Mesenchymal stem cell (in vitro differentiated cells and primary cell): ENCODE results near the gene PHF13.

Experiments
- DNase-seq: peaks from one replicate; pipeline ENCODE4 v3.0.0-alpha.2; 2013
- H2AFZ ChIP-seq: one replicate; pipeline ENCODE4 v1.6.1; 2013; ENCODE audit warnings: low read depth, mild to moderate bottlenecking, control low read depth, inconsistent platforms, low read length, moderate library complexity
- H2AK5ac ChIP-seq: 2 replicates; pipeline ENCODE4 v1.6.1; 2013; ENCODE audit warnings: low read length, moderate library complexity, mild to moderate bottlenecking, inconsistent platforms; ENCODE audit not compliant: severe bottlenecking
- H2BK120ac ChIP-seq: one replicate; pipeline ENCODE4 v1.6.1; 2013; ENCODE audit warnings: low read depth, mild to moderate bottlenecking, inconsistent platforms, low read length, moderate library complexity
- H2BK12ac ChIP-seq, 2 experiments: one replicate each; pipeline ENCODE4 v1.6.1; 2013; ENCODE audit warnings: inconsistent platforms in 2 of 2, low read length in 2 of 2, mild to moderate bottlenecking in 2 of 2, moderate library complexity in 2 of 2, control low read depth in 1 of 2
- H2BK15ac ChIP-seq: one replicate; pipeline ENCODE4 v1.6.1; 2013; ENCODE audit warnings: mild to moderate bottlenecking, low read depth, inconsistent platforms; ENCODE audit not compliant: poor library complexity, severe bottlenecking
- H2BK5ac ChIP-seq: 2 replicates; pipeline ENCODE4 v1.6.1; 2013; ENCODE audit warnings: low read depth, mild to moderate bottlenecking, low read length, control low read depth, inconsistent platforms; ENCODE audit not compliant: poor library complexity, severe bottlenecking
- H3K14ac ChIP-seq, 2 experiments: one replicate each; pipeline ENCODE4 v1.6.1; 2013; ENCODE audit warnings: inconsistent platforms in 2 of 2, low read length in 2 of 2, control low read depth in 1 of 2, mild to moderate bottlenecking in 1 of 2, moderate library complexity in 1 of 2
- H3K18ac ChIP-seq, 2 experiments: one replicate each; pipeline ENCODE4 v1.6.1; 2013; ENCODE audit warnings: inconsistent platforms in 2 of 2, low read length in 2 of 2, control low read depth in 1 of 2, low read depth in 1 of 2, mild to moderate bottlenecking in 1 of 2
- H3K23ac ChIP-seq, 2 experiments: one replicate each; pipeline ENCODE4 v1.6.1; 2013; ENCODE audit warnings: inconsistent platforms in 2 of 2, low read length in 2 of 2, mild to moderate bottlenecking in 2 of 2, moderate library complexity in 2 of 2, control low read depth in 1 of 2
- H3K27ac ChIP-seq: 2 replicates; pipeline ENCODE4 v1.5.1; 2013; ENCODE audit warnings: mild to moderate bottlenecking, moderate library complexity, low read length, control low read depth, inconsistent platforms; ENCODE audit not compliant: poor library complexity, severe bottlenecking
- H3K27me3 ChIP-seq, 2 experiments: 2 replicates each; pipeline versions ENCODE4 v1.6.1 to v1.7.0; 2013; ENCODE audit warnings: low read length in 2 of 2, mild to moderate bottlenecking in 2 of 2, moderate library complexity in 2 of 2, control low read depth in 1 of 2, inconsistent platforms in 1 of 2; ENCODE audit not compliant: control insufficient read depth in 1 of 2, insufficient read depth in 1 of 2
- H3K36me3 ChIP-seq, 2 experiments: 2 replicates each; pipeline versions ENCODE4 v1.6.1 to v1.7.0; 2013; ENCODE audit warnings: low read length in 2 of 2, control low read depth in 1 of 2, inconsistent platforms in 1 of 2, low read depth in 1 of 2, mild to moderate bottlenecking in 1 of 2; ENCODE audit not compliant: insufficient read depth in 2 of 2, control insufficient read depth in 1 of 2
- H3K4ac ChIP-seq, 2 experiments: one replicate each; pipeline ENCODE4 v1.6.1; 2013; ENCODE audit warnings: inconsistent platforms in 2 of 2, low read length in 2 of 2, mild to moderate bottlenecking in 2 of 2, moderate library complexity in 2 of 2, control low read depth in 1 of 2, low read depth in 1 of 2
- H3K4me1 ChIP-seq: 2 replicates; pipeline ENCODE4 v1.6.1; 2013; ENCODE audit warnings: low read depth, low read length, control low read depth; ENCODE audit not compliant: control insufficient read depth, insufficient read depth
- H3K4me2 ChIP-seq: 2 replicates; pipeline ENCODE4 v1.6.1; 2013; ENCODE audit warnings: low read length, mild to moderate bottlenecking, inconsistent platforms; ENCODE audit not compliant: poor library complexity, severe bottlenecking
- H3K4me3 ChIP-seq, 2 experiments: 2 replicates each; pipeline versions ENCODE4 v1.5.1 to v1.7.0; 2013; ENCODE audit warnings: low read length in 2 of 2, mild to moderate bottlenecking in 2 of 2, control low read depth in 1 of 2, low read depth in 1 of 2; ENCODE audit not compliant: insufficient read depth in 1 of 2
- H3K79me1 ChIP-seq: replicated peaks from 2 replicates; pipeline ENCODE4 v1.6.1; 2013; ENCODE audit warnings: mild to moderate bottlenecking, control low read depth, low read length, inconsistent platforms; ENCODE audit not compliant: poor library complexity, severe bottlenecking
- H3K9ac ChIP-seq: 2 replicates; pipeline ENCODE4 v1.7.0; 2013; ENCODE audit warnings: mild to moderate bottlenecking, low read length, moderate library complexity
- H3K9me3 ChIP-seq: 2 replicates; pipeline ENCODE4 v1.7.0; 2013; ENCODE audit warnings: mild to moderate bottlenecking, low read length; ENCODE audit not compliant: control insufficient read depth
- H4K8ac ChIP-seq: one replicate; pipeline ENCODE4 v1.6.1; 2013; ENCODE audit warnings: inconsistent platforms, mild to moderate bottlenecking, low read length, moderate library complexity
- H4K91ac ChIP-seq: one replicate; pipeline ENCODE4 v1.6.1; 2013; ENCODE audit warnings: mild to moderate bottlenecking, low read length, inconsistent platforms
- WGBS: methylation state at CpG from one replicate; pipeline ENCODE4 v1.1.7; 2013; ENCODE audit warnings: mixed read lengths; 5-methylcytosine and 5-hydroxymethylcytosine counted together

The PHF13 gene

DNA sequence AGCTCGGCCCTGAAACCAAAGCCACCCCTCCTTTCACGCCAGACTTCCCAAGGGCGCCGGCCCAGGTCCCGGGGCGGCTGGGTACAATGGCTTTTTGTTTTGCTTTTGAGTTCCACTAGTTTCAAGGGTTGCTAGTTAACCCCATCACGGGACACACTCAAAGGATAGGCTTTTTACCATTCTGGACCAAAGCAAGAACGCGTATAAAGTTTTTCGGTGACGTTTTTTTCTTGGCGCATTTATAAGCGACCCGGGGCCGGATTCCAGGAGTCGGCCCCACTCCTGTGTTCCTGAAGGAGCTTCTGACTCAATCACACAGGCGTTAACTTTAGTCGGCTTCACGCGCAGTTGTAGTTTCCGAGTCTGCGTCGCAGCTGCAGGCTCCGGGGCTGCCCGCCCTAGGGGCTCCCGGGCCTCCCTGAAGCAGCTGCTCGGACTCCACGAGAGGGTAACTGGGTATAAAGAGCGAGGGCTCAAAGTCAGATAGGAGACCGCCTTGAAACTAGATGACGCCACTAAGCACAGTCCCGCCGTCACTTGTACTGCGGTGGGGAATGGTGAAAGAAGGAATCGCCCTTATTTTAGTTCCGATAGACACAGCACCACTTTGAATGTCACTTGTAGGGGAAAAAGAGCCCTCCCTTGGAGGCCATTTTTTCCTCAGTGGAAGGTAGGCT is 10.2 kb upstream of the PHF13 start:
- peak overlapping the region in 1 of 2 experiments; percentile 86 for H2BK12ac ChIP-seq
- WGBS: 2% methylated on average over 30 of the region's 36 CpGs

DNA sequence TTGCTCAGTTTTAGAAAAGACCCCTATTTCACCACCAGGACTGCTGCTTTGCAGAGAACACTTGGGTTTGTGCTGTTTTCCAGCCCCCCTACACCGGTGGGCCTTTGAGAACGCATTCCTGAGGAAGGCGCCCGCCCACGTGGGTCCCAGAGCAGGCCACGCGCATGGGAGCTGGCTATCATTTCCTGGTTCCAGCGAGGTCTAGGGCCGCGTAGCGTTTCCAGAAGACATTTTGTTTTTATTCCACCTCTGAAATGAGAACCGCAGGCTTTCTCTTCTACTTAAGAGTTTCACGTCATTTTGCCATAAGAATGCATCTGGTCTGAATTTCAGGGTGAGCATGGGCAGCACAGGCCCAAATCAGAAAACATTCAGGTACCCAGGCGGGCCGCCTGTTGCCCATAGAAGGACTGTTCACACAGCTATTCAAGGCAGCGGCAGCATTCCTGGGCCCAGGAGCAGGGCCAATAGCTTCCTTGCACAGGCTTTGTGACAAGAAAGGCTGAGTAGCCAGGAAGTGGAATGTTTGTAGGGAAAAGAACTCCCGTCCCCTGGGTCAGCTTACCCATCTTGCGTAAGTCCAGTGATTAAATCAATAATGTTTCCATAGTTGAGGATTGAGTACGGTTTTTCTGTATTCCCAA is 9.5 kb upstream of the PHF13 start:
- H3K23ac ChIP-seq: peak overlapping the region in 1 of 2 experiments; percentile 97
- H3K36me3 ChIP-seq: peaks cover 5 to 7% of the 10 kb centered on the region in 2 experiments
- no peaks in the 10 kb centered on the region for H3K9me3 ChIP-seq
- peak overlapping the region; percentile 100 for H3K9ac ChIP-seq
- H2BK120ac ChIP-seq: peak overlapping the region; percentile 91
- H4K8ac ChIP-seq: peak overlapping the region; percentile 87
- DNase-seq: peak; percentile 85
- H3K79me1 ChIP-seq: peaks cover 5% of the 10 kb centered on the region
- peaks cover 34% of the 10 kb centered on the region for H3K4me1 ChIP-seq
- peak overlapping the region; percentile 7 to 92 for H3K4ac ChIP-seq
- H3K27me3 ChIP-seq: no peaks in the 10 kb centered on the region
- peak overlapping the region; percentile 55 for H4K91ac ChIP-seq
- peak overlapping the region in 1 of 2 experiments; percentile 76 for H3K4me3 ChIP-seq
- H2AK5ac ChIP-seq: peak overlapping the region; percentile 72
- peak overlapping the region in 1 of 2 experiments; percentile 35 for H3K14ac ChIP-seq
- no peak overlapping the region for H2BK15ac ChIP-seq
- 14% methylated on average over 16 of the region's 19 CpGs for WGBS
- peak overlapping the region in 1 of 2 experiments; percentile 86 for H2BK12ac ChIP-seq
- peak overlapping the region; percentile 10 for H2AFZ ChIP-seq
- H3K18ac ChIP-seq: peak overlapping the region; percentile 71 to 91
- peak overlapping the region; percentile 12 for H3K4me2 ChIP-seq
- peak overlapping the region; percentile 81 for H2BK5ac ChIP-seq
- peak overlapping the region; percentile 97 for H3K27ac ChIP-seq

More for the DNA sequence above, 10.2 kb upstream of the PHF13 start:
- Histone ChIP-seq H3K18ac (peak overlapping the region; percentile 71 to 91), H3K4me2 (peak overlapping the region; percentile 76), H3K36me3 (peaks cover 9 to 11% of the 10 kb centered on the region in 2 experiments), H3K27me3 (no peaks in the 10 kb centered on the region), H2BK15ac (peak overlapping the region; percentile 73), H2BK5ac (peak overlapping the region; percentile 81), H4K91ac (peak overlapping the region; percentile 87), H3K4me3 (peak overlapping the region; percentile 76 to 89), H3K4ac (peak overlapping the region; percentile 7 to 92), H3K23ac (peak overlapping the region; percentile 53 to 97), H3K27ac (peak overlapping the region; percentile 97), H3K9ac (peak overlapping the region; percentile 100), H4K8ac (peak overlapping the region; percentile 73), H2BK120ac (peak overlapping the region; percentile 91), H3K4me1 (peaks cover 38% of the 10 kb centered on the region), H2AK5ac (peak overlapping the region; percentile 72), H3K14ac (peak overlapping the region in 1 of 2 experiments; percentile 56), H2AFZ (peak overlapping the region; percentile 0), H3K9me3 (no peaks in the 10 kb centered on the region), H3K79me1 (peaks cover 8% of the 10 kb centered on the region)
- peak; percentile 92 for DNase-seq

DNA sequence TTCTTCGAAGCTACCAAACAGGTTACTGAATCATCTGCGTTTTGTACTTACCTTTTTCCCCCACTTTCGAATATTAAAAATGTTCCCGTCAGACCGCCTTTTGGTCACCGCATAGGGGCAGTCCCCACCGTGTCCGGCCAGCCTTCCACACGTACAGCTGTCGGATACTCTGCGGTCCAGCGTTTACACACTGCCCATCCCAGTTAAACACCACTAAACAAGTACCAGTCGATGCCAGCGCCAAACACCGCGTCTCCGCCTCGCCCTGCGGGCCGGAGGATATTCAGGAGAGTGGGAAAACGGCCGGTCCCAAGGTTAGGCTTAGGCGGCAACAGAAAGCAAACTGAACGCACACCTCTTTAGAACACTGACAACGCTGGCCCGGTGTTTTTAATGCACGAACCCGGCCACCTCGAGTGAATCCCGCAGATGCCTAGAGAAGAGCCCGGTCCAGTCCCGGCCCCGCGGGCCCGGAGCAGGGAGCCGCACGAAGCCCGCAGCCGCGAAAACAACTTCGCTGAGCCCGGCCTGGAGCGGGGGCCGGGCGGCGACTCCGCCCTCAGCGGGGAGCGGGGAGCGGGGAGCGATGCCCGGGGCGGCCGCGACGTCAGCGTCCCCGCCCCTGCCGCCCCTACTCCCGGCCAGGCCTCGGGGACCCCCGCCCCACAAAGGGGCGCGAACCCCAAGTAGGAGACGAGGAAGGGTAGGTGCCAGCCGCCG is 730 bp upstream of the PHF13 start:
- Histone ChIP-seq H2AK5ac (no peak overlapping the region), H3K9ac (peak overlapping the region; percentile 96), H2BK15ac (peak overlapping the region; percentile 60), H3K14ac (no peak overlapping the region), H3K27me3 (no peaks in the 10 kb centered on the region), H3K4ac (peak overlapping the region; percentile 27 to 35), H2AFZ (no peak overlapping the region), H3K27ac (peak overlapping the region; percentile 51), H2BK5ac (peak overlapping the region; percentile 9), H2BK12ac (peak overlapping the region in 1 of 2 experiments; percentile 37), H2BK120ac (peak overlapping the region; percentile 89), H3K4me1 (peaks cover 8% of the 10 kb centered on the region), H3K4me2 (peak overlapping the region; percentile 75), H4K91ac (peak overlapping the region; percentile 72), H3K23ac (peak overlapping the region in 1 of 2 experiments; percentile 89), H3K4me3 (peak overlapping the region; percentile 70 to 100), H4K8ac (peak overlapping the region; percentile 75), H3K18ac (peak overlapping the region; percentile 87 to 93), H3K79me1 (peaks cover 4% of the 10 kb centered on the region), H3K9me3 (no peaks in the 10 kb centered on the region), H3K36me3 (peaks cover 4 to 5% of the 10 kb centered on the region in 2 experiments)
- peak; percentile 71 for DNase-seq
- under 1% methylated on average over 37 of the region's 67 CpGs for WGBS
